GM12873 (cell line): ENCODE results near the gene CADM1.

Experiments used
- CTCF ChIP-seq: IDR thresholded peaks from 2 replicates; pipeline ENCODE4 v1.5.1; 2012; ENCODE audit warnings: low read depth, mild to moderate bottlenecking, moderate library complexity, low read length, control low read depth; ENCODE audit not compliant: insufficient read depth; ENCODE audit errors: missing control alignments

CADM1 gene

GRCh38 chr11:115148691-115149090 lies 355.5 kb downstream of the CADM1 start:
- TF ChIP-seq CTCF = no peak

- TF ChIP-seq CTCF = no peak
Measured at GRCh38 chr11:115148101-115148500, 356.1 kb downstream of the CADM1 start.

GRCh38 chr11:115147243-115147807 lies 356.9 kb downstream of the CADM1 start:
- TF ChIP-seq CTCF = no peak

GRCh38 chr11:115146425-115146824 lies 357.8 kb downstream of the CADM1 start:
- TF ChIP-seq CTCF = no peak

- TF ChIP-seq CTCF = no peak
Measured at GRCh38 chr11:115145324-115145723, 358.9 kb downstream of the CADM1 start.

GRCh38 chr11:115144914-115145313 lies 359.3 kb downstream of the CADM1 start:
- no peak for TF ChIP-seq CTCF

- no peak for TF ChIP-seq CTCF
Measured at GRCh38 chr11:115144014-115144413, 360.2 kb downstream of the CADM1 start.
